Kidney (tissue), 14 donors: ENCODE measurements around the gene CYP11A1. TPM values are rescaled to one million over a fixed set of nuclear protein-coding genes. Genes with fewer than 3 reads are reported as not detected.

Experiments
- DNase-seq, 5 donors: peaks; one replicate each; pipeline ENCODE4 v3.0.0-alpha.2; 2013 to 2020
- FAIRE-seq: peaks from 2 replicates; lab custom pipeline; 2012; peaks lifted over from hg19 to GRCh38; lab: Jason Lieb, UNC
- H3K27ac ChIP-seq, 2 donors: one replicate each; pipeline ENCODE4 v1.7.0; 2013; ENCODE audit warnings: low read depth in 2 of 2, low read length in 2 of 2, inconsistent platforms in 1 of 2
- H3K27me3 ChIP-seq: one replicate; pipeline ENCODE4 v1.7.1; 2013; ENCODE audit warnings: low read length, inconsistent platforms; ENCODE audit not compliant: control insufficient read depth, insufficient read depth
- H3K36me3 ChIP-seq, 3 donors: one replicate each; pipeline versions ENCODE4 v1.7.0 to v1.7.1; 2013; ENCODE audit warnings: low read length in 3 of 3, control low read depth in 1 of 3, inconsistent platforms in 1 of 3; ENCODE audit not compliant: insufficient read depth in 3 of 3, control insufficient read depth in 2 of 3
- H3K4me1 ChIP-seq, 3 donors: one replicate each; pipeline versions ENCODE4 v1.7.0 to v1.7.1; 2013; ENCODE audit warnings: low read length in 3 of 3, inconsistent platforms in 1 of 3, low read depth in 1 of 3; ENCODE audit not compliant: control insufficient read depth in 2 of 3, insufficient read depth in 2 of 3
- H3K4me3 ChIP-seq, 3 donors: one replicate each; pipeline versions ENCODE4 v1.7.0 to v1.8.1; 2013; ENCODE audit warnings: low read length in 3 of 3, control low read depth in 1 of 3, inconsistent platforms in 1 of 3
- H3K9ac ChIP-seq, 3 donors: one replicate each; pipeline versions ENCODE4 v1.7.0 to v1.7.1; 2013; ENCODE audit warnings: low read length in 3 of 3, control low read depth in 1 of 3, inconsistent platforms in 1 of 3
- H3K9me3 ChIP-seq, 3 donors: one replicate each; pipeline versions ENCODE4 v1.7.0 to v1.7.1; 2013; ENCODE audit warnings: low read length in 3 of 3, control low read depth in 1 of 3, inconsistent platforms in 1 of 3; ENCODE audit not compliant: control insufficient read depth in 2 of 3, insufficient read depth in 1 of 3
- CTCF ChIP-seq: IDR thresholded peaks from 3 replicates; pipeline ENCODE4 v1.5.1; 2012; ENCODE audit warnings: mild to moderate bottlenecking, moderate library complexity, borderline replicate concordance; ENCODE audit not compliant: insufficient read depth; ENCODE audit errors: extremely low read depth
- intact Hi-C: fragments of 100-400 bp; cut with DNase I; formaldehyde crosslinking; loops from one replicate; pipeline ENCODE4 v1.11.1; 2022
- polyA plus RNA-seq: library from polyadenylated mRNA; stranded (reverse); fragments of 350-450 nt; fragmentation: Illumina TruSeq; extraction: RNeasy Lipid Tissue Mini Kit (QIAGEN cat#74804); gene quantifications from one replicate; pipeline ENCODE4 v1.2.3, GENCODE V29; 2014; ENCODE audit warnings: low read depth, low replicate concordance; ENCODE audit not compliant: insufficient read depth
- total RNA-seq: library from RNA; stranded (reverse); fragmentation: NEBNext Ultra II Directional; extraction: Animal tissue kit (Norgen Biotek cat#: 25700); gene quantifications from one replicate; pipeline ENCODE4 v1.2.1, GENCODE V29; 2021
- donor health status: control.
- donor health status: control.
- donor health status: control.
- donor health status: control.
- donor health status: control.
- donor health status: DM: yes; HTN: yes; CAD: no.
- donor health status: Normal renal cell carcinoma (clear cell type).

The CYP11A1 gene
- total and polyA plus RNA-seq, 2 donors from 2014 or later, result 0.13 to 2.7 TPM

GRCh38 chr15:74396146-74396438, 28.6 kb upstream of the CYP11A1 start:
- FAIRE-seq, result no peak

GRCh38 chr15:74395319-74396145, 28.1 kb upstream of the CYP11A1 start:
- Histone ChIP-seq H3K9me3 (no peaks in the 10 kb centered on the region), H3K9ac (no peak overlapping the region), H3K27me3 (no peaks in the 10 kb centered on the region), H3K4me1 (no peaks in the 10 kb centered on the region), H3K27ac (no peak overlapping the region), H3K4me3 (no peak overlapping the region), H3K36me3 (no peaks in the 10 kb centered on the region)
- FAIRE-seq (no peak), DNase-seq (peak in 2 of 5 donors; percentile 24 to 45)
- TF ChIP-seq CTCF, result no peak
- intact Hi-C loops, result no loop called here

More at GRCh38 chr15:74396146-74396438, 28.6 kb upstream of the CYP11A1 start:
- H3K4me3 ChIP-seq, result no peak overlapping the region
- no peak for TF ChIP-seq CTCF
- H3K4me1 ChIP-seq, result no peaks in the 10 kb centered on the region
- H3K9ac ChIP-seq, result no peak overlapping the region
- no peaks in the 10 kb centered on the region for H3K27me3 ChIP-seq
- intact Hi-C loops, result no loop called here
- no peaks in the 10 kb centered on the region for H3K9me3 ChIP-seq
- no peak for DNase-seq
- no peaks in the 10 kb centered on the region for H3K36me3 ChIP-seq
- no peak overlapping the region for H3K27ac ChIP-seq

GRCh38 chr15:74394090-74394846, 26.8 kb upstream of the CYP11A1 start:
- Histone ChIP-seq H3K36me3 (no peaks in the 10 kb centered on the region), H3K9me3 (no peaks in the 10 kb centered on the region), H3K9ac (no peak overlapping the region), H3K27me3 (no peaks in the 10 kb centered on the region), H3K4me3 (no peak overlapping the region), H3K4me1 (peaks cover 0 to 2% (median 0%) of the 10 kb centered on the region in 3 donors), H3K27ac (no peak overlapping the region)
- DNase-seq (peak in 1 of 5 donors; percentile 26), FAIRE-seq (no peak)
- TF ChIP-seq CTCF, result no peak
- intact Hi-C loops, result no loop called here
